ENCODE measurements around the gene PHETA1.

PHETA1 gene, protein sequence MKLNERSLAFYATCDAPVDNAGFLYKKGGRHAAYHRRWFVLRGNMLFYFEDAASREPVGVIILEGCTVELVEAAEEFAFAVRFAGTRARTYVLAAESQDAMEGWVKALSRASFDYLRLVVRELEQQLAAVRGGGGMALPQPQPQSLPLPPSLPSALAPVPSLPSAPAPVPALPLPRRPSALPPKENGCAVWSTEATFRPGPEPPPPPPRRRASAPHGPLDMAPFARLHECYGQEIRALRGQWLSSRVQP

GRCh38 chr12:111368788-111369495, at the start of gene PHETA1:
Gene PHETA1, minus strand, starts transcription at chr12:111369095. Its CDS starts 5,668 bp downstream, at chr12:111363427.
- DNase-seq: peak; percentile 89

DNA sequence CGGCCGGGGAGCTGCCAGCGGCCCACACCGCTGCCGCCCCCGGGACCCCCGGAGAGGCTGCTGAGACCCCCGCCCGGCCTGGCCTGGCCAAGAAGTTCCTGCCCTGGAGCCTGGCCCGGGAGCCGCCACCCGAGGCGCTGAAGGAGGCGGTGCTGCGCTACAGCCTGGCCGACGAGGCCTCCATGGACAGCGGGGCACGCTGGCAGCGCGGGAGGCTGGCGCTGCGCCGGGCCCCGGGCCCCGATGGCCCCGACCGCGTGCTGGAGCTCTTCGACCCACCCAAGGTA, 49.6 kb upstream of the PHETA1 start:
- DNase-seq: no peak

DNA sequence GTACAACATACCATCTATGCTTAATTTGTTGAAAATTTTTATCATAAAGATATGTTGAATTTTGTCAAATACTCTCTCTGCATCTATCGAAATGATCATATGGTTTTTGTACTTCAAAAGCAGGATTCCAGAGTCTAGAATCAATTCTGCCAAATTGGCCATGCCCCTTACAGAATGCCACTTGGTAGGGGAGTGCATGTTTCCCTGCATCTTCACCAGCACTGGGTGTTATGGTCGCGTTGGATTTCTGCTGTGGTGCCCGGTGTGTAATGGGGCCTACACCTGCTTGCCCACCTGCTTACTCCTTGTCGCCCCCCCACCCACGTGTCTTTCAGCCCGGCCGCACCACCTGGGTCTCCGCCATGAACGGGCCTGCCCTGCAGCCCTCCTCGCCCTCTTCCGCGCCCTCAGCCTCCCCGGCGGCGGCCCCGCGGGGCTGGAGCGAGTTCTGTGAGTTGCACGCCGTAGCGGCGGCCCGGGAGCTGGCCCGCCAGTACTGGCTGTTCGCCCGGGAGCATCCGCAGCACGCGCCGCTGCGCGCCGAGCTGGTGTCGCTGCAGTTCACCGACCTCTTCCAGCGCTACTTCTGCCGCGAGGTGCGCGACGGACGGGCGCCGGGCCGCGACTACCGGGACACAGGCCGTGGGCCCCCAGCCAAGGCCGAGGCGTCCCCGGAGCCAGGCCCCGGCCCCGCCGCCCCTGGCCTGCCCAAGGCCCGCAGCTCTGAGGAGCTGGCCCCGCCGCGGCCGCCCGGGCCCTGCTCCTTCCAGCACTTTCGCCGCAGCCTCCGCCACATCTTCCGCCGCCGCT, 49.1 kb upstream of the PHETA1 start:
- no peak for DNase-seq

DNA sequence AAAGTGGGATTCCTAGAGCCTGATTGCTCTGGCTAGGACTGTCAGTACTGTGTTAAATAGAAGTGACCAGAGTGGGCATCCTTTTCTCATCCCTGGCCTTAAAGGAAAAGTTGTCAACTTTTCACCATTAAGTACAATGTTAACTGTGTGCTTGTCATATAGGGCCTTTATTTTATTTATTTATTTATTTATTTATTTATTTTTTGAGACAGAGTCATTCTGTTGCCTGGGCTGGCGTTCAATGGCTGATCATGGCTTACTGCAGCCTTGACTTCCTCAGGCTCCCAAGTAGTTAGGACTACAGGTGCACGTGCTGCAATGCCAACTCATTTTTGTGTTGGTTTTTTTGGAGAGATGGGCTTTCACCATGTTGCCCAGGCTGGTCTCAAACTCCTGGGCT, 48.4 kb upstream of the PHETA1 start:
- DNase-seq: no peak

DNA sequence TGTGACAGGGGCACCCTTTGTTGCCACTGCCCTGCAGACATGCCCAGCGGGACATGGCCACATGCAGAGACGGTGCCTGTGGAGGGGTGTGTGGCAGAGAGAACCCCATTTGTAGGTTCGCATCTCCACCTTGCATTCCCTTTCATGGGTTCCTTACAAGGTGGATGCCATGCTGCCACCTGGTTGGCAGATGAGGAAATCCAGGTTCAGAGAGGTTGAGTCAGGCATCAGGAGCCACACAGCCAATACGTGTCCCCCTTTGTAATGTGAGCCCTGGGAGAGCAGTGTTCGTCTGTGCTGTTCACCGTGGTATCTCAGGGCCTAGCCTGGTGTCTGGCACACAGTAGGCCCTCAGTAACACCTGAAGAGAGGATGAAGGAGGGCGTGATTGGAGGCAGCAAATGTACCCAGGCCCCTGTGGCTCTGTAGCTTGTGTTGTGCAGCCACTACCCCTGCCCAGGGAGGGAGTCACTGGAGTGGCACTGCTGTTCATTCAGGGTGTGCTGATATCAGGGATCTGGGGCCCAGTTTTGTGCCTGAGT, 45.9 kb upstream of the PHETA1 start:
- DNase-seq: no peak

- DNase-seq: peak; percentile 81
Observed at GRCh38 chr12:111413442-111414086, 44.7 kb upstream of the PHETA1 start.

- no peak for DNase-seq
Observed at GRCh38 chr12:111412830-111413441, 44.0 kb upstream of the PHETA1 start.

DNA sequence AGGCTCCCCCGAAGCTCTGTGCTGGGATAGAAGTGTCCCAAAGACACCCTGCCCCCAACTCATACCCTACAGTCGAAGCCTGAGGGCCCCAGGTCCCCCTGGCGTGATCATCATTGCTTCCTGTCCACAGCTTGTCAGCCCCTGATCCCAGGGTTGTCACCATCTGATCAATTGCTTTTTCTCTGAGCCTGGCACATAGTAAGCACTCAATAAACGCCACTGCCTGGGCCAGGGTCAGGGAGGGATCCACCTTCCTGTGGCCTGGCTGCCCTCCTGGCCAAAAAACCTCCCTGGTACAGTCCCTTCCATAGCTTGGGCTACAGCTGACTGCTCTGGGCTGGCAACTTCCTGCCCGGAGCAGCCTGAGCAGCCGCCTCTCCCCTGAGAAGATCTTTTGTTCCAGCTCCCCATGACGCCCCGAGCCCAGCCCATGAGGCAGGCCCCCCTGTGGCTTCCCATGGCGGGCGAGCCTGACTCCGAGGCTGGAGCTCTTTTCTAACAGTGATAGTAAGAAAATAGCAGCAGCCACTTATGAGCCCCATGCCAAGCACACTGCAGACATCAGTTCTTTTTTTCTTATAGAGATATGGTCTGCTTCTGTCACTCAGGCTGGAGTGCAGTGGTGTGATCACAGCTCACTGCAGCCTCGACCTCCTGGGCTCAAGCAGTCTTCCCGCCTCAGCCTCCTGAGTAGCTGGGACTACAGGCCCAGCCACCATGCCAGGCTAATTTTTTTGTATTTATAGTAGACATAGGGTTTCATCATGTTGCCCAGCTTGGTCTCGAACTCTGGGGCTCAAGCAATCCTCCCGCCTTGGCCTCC, 43.3 kb upstream of the PHETA1 start:
- DNase-seq: no peak

- no peak for DNase-seq
Observed at GRCh38 chr12:111411185-111411764, 42.4 kb upstream of the PHETA1 start.

GRCh38 chr12:111410431-111411184, 41.7 kb upstream of the PHETA1 start:
- peak; percentile 27 for DNase-seq

GRCh38 chr12:111409780-111410430, 41.0 kb upstream of the PHETA1 start:
- peak; percentile 76 for DNase-seq

GRCh38 chr12:111409403-111409779, 40.5 kb upstream of the PHETA1 start:
- peak; percentile 46 for DNase-seq

DNA sequence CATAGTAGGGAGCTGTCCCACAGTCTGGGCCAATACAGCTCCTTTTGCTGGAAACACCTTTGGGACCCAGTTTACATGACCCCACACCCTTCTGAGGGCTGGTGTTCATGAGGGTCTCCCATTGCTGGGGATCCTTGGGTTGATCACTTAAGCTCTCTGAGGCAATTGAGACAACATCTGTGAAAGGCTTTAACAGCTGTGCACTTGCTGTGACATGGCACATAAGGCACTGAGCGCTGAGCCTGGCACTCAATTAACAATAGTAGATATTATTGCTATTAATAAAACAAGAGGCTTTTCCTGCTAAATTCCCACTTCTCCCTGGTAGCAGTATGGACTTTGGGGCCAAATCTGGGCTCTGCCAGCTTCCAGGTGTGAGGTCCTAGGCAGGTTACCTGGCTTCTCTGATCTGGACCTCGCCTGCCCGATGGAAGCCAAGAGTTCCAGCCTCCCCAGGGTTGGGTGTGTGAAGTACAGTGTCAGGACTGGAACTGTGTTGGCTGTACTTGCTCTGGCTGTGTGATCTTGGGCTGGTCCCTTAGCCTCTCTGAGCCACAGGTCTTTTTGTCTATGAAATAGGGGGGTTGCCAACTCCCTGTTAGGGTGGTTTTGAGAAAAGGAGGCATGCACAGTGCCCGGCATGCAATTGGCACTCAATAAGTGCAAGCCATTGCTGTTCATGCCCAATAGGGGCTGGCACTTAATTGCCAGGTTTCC, 39.9 kb upstream of the PHETA1 start:
- DNase-seq: no peak

DNA sequence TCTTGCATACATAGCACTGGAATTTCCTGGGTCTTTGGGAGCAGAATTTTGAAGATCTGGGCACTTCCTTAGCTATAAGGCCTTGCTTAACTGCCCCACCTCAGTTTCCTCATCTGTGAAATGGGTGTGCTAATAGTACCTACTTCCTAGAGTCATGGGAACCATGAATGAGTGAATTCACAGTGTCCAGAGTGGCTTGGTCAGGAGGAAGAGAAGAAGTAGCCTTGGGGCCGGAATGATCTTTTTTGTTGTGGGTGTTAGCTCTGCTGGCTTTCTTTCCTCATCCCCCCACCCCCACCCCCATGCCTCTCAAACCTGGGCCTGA, 39.2 kb upstream of the PHETA1 start:
- DNase-seq: peak; percentile 18

- no peak for DNase-seq
Observed at GRCh38 chr12:111407377-111408115, 38.7 kb upstream of the PHETA1 start.

DNA sequence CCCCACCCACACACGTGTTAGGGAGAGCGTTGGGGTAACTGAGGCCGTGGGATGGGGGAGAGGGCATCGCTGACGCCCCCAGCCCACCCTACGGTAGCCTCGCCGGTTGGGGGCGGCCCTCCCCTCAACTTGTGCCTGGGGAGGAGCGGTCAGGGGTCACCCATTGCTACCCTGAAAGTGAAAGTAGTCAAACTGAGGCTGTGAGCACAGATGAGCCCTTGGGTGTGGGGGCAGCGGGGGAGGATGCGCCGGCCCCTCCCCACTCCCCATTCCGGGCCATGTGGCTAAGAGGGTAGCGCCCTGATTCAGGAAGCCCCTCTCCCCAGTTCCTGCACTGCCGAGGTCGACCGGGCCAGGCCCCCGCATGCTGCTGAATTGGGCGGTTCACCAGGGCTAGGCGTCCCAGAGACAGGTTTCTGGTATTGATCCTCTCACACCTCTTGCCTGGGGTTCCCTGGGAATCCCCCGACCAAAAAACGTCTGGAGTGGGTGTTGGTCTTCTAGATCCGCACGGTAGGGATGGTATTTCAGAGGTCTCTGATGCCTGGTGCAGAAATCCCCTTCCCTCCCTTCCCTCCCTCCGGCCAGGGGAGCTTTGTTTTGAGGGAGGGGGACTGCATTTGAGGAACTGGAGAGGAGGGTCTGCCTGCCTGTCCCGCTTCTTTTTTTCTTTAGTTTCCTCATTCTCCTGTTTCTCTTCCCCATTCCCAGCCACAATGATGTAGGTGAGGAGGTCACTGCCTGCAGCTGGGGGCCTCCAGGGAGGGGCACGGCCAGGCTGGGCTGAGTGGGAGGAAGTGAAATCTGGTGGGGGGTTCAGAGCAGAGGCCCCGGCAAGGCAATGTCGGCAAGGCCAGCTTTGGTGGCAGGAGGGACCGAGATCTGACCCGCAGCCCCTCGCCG, 37.8 kb upstream of the PHETA1 start:
- no peak for DNase-seq

DNA sequence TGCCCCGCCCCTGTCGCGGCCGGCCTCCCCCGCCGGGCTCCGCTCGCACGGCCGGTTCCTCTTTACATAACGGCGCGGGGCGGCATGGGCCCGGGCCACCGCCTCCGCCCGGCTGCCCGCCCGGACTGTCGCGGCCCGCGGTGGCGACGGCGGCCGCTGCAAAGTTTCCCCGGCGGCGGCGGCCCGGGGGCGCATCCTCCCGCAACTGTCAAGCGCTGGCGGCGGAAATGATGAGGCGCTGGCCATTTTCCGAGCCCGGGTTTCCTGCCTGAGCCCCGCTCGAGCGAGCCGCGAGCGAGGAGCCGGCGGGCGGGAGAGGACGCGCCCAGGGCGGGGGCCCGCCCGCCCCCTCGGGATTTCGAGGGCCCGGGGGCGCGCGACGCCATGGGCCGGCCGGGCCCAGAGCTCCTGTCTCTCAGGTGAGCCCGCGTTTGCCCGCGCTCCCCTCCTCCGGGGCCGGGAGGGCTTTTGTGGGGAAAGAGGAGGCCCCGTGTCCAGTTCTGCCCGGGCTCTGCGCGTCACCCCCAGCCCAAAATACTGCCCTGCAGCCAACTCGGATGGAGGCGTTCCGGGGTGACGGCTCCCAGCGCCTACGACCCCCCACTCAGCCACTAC, 37.1 kb upstream of the PHETA1 start, which contains the start of gene SH2B3:
TSS of gene SH2B3 (plus strand) at position 65 of the 615 bp plus-strand sequence. CDS start 12,223 bp downstream, outside the sequence.
- DNase-seq: peak; percentile 68

Data from HCEC 1CT (cell line).